GM19467 (cell line): Measurements from ENCODE around the gene PCIF1.

Experiments
- ATAC-seq: cut with Tn5 transposase; IDR thresholded peaks from one replicate; pipeline ENCODE4 v1.9.1; 2021; ENCODE audit warnings: mild to moderate bottlenecking, moderate library complexity; ENCODE audit not compliant: unreplicated experiment

Gene PCIF1

DNA sequence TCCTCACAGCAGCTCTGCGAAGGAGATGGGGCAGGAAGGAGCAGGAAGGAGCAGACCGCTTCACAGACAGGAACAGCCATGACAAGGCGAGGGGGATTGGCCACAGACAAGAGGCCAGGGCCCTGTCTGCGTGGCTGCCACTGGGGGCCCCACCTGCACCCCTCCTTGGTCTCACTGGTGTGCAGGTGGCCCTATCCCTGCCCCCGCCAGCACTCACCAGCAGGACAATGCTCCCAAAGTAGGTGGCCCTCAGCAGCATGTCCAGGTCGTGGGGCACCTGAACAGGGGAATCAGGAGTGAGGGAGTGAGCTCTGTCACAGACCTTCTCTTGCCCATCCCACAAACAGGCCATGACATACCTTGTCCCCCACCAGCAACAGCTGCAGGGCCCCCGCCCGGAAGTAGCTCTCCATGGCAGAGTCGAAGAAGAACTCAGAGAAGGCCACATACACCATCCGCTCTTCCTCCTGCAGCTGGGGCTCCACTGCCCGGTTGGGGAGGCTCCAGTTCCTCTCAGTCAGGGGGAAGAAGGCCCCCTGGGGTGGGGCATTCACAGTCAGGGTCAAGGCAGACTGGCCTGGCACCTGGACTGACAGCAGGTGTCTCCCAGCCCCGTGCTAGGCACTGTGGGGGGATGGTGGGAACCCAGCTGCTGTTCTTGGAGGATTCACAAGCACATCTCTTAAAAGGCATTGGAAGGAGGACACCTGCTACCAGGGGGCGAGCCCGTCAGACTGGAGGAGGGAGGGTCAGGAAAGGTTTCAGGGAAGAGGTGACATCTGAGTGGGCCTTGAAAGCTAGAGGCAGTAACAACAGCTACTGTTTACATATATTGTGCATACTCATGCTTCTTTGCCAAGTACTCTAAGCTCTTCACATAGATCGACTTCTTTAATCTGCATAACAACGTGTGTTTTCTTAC, 29.6 kb upstream of the PCIF1 start:
- no peak for ATAC-seq

DNA sequence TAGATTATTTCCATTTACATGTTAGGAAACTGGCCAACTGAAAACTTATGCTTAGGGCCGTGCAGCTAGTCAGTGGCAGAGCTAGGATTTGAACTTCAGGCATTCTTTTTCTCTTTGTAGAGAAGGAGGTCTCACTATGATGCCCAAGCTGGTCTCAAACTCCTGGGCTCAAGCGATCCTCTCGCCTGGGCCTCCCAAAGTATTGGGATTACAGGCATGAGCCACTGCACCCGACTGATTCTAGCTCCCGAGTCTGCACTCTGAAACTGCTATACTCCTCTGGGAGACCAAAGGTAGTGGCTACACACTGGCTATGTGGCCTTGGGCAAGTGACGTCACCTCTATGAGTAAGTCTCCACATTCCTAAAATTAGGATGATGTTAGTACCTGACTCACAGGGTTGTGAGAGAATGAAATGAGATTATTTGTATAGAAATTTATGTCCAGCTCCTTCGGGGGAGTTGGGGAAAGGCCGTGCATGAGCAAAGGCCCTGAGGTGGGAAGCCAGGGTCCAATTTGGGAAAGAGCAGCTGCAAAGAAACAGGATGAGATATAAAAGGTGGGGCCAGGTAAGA, 28.9 kb upstream of the PCIF1 start:
- no peak for ATAC-seq

DNA sequence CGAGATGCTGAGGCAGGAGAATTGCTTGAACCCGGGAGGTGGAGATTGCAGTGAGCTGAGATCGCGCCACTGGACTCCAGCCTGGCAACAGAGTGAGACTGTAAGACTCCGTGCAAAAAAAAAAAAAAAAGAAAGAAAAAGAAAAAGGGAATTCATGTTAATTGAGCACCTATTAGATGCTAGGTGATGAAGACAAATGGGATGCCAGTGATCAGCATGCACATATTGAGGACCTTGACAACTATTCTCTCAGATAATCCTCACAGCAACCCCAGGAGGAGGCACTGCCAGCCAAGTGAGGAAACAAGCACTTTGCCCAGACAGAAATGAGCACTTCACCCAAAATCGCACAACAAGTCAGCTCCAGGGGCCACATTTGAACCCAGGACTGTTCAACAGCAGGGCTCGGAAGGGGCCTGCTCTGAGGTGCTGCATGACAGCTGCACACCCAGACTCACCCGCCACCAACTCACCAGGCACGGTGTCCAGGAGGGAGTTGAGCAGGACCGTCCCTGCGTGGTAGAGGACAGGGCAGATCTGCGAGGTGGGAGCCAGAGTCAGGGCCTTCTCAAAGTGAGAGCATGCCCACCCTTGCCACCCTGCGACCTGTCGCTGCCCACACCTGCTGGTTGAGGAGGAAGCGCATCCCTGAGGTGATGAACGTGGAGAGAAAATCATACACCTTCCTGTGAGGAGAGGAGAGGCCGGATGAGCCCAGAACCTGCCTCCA, 27.1 kb upstream of the PCIF1 start:
- ATAC-seq: no peak

DNA sequence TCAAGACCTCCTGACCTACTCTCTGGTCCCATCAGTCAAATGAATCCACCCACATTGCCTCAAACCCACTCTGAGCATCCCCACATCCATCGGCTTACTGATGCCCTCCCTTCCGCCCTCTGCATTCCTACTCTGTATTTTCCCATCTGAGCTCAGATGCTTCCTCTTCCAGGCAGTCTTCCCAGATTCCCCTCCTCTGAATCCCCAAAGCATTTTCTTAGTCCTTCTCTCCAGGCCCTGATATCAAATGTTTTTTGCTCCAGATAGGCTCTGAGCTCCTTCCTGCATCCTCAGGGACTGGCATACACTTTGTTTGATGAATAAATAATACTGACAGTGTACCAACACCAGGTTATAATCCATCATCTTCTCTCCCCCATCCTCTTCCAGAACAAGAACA, 26.4 kb upstream of the PCIF1 start:
- no peak for ATAC-seq

DNA sequence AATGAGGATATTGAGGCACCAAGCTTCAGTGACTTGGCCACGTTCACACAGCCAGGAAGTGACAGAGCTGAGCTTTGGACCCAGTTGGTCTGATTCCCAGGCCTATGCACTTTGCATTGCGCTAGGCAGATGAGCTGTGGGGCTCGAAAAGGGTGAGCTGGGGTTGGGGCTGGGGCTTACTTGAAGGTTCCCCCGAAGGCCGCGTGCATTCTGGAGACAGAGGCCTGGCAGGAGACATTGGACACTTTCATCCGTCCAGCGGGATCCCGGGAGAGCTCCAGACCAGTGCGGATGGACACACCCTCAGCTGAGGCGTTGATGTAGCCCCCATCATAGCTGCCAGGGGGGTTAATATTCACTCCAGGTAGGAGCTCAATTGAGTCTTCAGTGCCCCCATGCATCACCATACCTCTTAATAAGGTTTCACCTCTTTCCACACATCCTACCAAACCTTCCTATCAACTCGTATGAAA, 25.1 kb upstream of the PCIF1 start:
- no peak for ATAC-seq

DNA sequence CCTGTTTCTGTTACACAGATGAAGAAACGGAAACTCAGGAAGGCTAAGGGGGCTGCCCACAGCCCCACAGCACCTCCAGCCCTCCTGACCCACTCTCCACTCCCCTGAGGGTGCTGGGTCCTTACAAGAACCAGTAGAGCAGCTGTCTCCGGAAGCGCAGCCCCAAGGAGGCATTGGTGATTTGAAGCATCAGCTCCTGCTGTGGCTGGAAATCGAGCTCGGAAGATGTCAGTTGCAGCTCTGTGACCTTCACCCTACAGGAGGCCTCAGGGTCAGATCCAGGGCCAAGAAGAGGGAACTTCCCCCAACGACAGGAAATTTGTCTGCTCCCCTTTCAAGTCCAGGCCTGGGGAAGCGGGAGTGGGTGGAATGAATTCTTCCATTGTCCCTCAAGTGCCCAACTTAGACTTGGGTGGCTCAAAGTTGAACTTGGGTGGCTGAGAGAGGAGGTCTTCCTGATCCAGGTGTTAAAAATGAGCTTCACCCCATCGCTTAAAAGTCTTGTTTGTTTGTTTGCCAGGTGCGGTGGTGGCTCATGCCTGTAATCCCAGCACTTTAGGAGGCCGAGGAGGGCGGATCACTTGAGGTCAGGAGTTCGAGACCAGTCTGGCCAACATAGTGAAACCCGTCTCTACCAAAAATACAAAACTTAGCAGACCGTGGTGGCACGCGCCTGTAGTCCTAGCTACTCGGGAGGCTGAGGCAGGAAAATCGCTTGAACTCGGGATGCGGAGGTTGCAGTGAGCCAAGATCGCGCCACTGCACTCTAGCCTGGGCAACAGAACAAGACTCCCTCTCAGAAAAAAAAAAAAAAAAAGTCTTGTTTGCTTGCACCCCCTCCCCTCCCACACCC, 24.4 kb upstream of the PCIF1 start:
- ATAC-seq: no peak

DNA sequence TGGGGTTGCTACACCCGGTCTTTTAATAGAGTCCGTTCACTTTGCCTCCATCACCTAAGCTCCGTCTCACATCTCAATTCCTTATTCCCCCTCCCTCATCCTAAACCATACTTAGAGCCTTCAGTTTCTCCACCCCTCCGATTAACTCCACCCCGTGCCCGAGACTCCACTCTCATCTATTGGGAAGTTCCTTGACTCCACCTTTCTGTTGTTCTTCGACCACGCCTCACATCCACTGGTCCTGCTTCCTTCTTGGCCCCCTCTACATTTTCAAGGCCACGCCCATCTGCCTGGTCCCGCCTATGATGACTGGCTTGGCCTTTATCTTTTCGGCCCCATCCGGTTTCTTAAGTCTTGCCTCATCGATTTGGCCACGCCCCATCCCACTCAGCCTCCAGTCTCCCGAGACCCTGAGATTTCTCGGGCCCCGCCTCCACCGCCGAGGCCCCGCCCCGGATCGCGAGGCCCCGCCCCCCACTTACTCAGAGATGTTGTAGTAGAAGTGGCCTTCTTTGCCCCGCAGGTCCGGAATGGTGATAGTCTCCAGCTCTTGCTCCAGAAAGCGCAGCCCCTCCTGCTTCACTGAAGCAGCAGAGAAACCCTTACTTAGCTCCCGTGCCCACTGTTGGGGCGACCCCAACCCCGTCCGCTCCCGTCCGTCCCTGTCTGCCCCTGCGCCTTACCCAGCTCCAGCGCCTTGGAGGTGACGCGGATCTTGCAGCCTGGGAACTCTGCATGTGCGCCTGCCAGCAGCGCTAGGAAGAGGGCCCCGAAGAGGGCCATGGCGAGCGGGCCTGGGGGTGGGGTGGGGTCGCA, 23.6 kb upstream of the PCIF1 start:
- ATAC-seq: peak; percentile 83

DNA sequence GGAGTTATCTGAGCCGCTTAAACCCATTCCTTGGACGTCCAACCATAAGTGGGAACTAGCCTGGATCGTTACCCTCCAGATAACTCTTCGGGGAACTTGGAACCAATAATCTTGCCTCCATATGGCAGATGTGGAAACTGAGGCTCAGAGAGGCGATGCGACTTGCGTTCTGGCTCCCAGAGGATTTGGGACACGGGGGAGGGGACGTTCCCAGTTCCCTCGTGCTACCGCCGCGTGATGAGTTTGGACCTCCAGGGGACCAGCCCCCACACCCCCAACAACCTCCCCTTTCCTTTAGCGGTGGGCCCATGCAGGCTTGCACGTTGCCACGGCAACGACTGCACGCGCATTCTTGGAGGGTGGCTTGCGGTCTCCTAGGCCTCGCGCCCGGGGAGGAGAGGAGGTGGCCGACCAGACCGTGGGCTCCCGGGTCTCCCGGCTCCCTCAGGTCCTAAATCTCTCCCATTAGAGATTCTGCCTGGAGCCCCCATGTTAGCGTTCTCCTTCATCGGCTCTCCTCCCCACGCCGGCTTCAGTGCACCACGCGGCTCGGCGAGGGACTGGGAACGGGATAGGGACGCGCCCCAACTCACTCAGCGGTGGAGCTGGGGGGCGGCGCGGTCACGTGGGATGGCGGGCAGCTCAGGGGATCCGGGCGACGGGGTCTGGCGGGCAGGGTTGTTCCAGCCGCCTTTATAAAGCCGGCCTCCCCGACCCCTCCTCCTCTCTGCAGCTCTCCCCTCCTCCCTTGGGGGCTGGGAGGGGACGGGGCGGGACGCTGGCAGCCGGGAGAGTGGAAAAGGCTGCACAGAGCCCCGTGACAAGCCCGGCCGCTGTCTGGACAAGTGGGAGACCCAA, 22.8 kb upstream of the PCIF1 start, which contains the start of gene PLTP:
Gene PLTP (minus strand): TSS at position 670 of the 858 bp plus-strand sequence. CDS start 703 bp downstream, outside the sequence.
- no peak for ATAC-seq

DNA sequence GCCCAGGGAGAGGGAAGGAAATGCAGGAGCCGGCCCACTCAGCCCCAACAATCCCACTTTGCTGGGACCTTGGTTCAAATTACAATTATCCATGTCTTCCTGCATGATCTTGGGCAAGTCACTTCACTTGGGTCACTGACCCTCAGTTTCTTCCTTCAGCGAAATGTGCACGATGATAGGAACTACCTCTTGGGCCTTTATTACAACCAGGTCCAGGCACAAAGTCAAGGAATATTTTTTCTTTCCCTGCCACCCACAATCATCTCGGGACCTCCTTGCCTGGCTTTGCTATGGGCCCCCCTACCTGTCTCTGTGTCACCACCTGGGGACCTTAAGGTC, 22.2 kb upstream of the PCIF1 start:
- ATAC-seq: no peak

DNA sequence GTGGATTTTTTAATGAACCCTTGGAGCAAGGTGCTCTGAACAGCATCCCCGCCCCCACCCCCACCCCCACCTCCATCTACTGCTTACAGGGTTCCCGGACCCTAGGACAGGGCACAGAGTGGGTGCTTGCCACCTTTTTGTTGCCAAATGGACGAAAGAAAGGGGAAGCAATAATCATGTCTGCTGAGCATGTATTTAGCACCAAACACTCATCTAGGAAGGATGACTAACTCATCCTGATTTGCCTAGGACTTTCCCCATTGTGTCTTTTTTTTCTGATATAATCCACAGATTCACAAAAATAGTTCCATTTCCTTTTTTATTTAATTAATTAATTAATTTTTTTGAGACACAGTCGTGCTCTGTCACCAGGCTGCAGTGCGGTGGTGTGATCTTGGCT, 21.4 kb upstream of the PCIF1 start:
- ATAC-seq: no peak

DNA sequence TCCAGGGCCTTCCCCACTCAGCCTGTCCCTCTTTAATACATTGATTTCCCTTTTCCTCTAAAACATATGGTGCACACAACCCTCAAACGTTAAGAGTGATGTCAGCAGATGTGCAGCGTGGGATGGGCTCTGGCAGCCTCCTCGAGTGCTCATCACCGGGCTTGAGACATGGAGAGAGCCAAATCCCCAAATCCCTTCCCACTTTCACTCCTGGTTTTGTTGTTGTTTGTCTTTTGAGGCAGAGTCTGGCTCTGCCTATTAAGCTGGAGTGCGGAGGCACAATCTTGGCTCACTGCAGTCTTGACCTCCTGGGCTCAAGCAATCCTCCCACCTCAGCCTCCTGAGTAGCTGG, 16.7 kb upstream of the PCIF1 start:
- no peak for ATAC-seq

DNA sequence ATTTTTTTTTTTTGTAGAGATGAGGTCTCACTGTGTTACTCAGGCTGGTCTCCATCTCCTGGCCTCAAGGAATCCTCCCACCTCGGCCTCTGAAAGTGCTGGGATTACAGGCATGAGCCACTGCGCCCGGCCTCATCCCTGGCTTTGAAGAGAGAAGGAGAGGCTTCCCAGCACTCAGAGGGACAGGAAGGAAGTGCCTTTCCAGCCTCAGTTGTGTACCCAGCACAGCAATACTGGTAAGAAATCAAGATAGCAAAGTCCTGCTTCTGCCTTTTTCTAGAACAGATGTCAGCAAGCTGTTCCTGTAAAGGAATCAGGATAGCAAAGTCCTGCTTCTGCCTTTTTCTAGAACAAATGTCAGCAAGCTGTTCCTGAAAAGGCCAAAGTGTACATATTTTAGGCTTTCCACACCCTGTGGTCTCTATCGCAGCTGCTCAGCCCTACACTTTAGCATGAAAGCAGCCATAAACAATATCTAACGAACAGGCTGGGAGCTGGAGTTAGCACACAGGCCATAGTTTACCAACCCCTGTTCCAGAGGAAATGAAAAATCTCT, 16.2 kb upstream of the PCIF1 start:
- ATAC-seq: no peak

DNA sequence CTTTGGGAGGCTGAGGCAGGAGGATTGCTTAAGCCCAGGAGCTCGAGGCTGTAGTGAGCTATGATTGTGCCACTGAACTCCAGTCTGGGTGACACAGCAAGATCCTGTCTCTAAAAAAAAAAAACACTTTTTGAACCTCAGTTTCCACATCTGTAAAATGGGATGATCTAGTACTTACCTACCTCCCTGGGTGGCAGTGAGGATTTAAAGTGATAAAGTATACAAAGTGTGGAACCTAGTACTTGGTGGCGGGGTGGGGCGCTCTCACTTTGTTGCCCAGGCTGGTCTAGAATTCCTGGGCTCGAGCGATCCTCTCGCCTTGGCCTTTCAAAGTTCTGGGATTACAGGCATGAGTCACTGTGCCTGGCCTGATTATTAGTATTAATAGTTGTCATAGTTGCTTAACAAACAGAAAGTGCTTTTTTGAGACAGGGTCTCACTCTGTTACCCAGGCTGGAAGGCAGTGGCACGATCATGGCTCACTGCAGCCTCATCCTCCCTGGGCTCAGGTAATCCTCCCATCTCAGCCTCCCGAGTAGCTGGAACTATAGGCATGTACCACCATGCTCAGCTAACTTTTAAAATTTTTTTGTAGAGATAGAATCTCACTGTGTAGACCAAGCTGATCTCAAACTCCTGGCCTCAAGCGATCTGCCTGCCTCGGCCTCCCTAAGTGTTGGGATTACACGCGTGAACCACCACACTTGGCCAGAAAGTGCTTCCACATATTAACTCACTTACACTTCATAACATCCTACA, 15.5 kb upstream of the PCIF1 start:
- no peak for ATAC-seq

DNA sequence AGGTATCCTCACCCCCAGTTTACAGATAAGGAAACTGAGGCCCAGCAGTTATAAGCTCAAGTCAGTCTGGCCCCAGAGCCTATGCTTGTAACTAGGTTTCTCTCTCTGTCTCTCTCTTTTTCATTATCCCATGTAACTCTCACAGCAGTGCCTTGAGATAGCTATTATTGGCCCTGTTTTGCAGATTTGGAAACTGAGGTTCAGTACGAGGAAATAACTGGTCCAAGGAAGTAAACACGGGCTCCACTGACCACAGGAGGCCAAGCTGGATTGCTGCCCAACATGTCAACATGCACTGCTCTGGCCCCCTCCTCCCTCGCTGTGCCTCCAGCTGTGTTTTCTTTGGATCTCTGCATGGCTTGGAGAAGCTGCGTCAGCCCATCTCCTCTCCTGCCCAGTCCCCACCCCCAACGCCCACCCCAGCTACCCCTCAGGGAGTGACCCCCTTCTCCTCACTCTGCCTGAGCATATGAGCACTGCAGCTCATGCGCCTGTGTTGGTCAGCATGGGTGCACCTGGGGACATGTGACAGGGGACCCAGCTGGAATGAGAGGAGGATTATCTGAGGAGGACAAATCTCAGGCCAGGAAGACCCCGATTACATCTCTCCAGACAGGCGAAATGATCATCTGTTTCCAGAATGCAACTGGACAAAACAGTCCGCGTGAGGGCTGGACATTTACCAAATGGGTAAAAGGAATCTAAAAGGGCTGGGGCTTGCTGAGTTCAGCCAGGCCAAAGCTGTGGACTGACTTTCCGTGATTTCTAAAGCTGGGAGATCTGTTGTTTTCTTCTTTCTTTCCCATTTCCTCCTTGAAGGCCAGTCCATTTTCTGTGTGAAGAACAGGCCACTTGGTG, 14.7 kb upstream of the PCIF1 start:
- ATAC-seq: no peak

DNA sequence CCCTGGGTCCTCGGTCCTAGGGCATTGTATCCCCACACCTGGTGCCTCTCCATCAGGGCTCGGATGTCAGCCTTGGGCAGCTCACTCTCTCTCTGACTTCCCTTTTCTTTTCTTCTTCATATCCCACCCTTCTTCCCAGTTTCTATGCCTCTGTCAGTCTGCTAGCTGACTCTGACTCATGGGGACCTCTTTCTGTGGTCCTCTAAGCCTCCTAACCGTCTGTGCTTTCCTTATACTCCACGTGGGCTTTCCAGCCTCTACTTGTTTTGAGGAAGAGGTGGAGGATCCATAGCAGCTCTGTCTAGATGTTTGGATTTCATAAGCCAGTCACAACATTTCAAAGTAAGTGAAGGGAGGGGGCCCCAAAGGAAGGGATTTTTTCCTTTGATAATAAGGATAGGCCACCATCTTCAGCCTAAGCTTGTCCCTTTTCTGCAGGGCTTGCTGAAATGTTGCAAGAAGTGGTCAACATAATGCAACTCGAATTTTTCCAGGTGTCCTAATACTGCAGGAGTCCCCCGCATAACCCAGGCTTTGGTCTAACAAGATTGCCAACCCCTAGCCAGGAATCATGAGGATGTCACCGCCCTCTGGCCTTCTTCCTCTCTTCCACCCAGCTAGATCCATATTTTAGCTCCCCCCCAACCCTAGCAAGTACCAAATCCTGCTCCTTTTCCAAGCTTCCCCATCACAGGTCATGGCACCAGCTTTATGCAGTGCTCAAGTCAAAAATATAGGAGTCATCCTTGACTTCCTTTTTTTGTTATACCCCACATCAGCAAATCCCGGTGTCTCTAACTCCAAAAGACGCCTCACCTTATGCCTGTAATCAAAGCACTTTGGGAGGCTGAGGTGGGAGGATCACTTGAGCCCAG, 13.8 kb upstream of the PCIF1 start:
- no peak for ATAC-seq
